Trophoblast cell (in vitro differentiated cells and primary cell): ENCODE measurements around the gene PDGFRB.

Source experiments
- DNase-seq, 2 donors: peaks; one replicate each; pipeline ENCODE4 v3.0.0-alpha.2; 2016
- H2AFZ ChIP-seq: 2 replicates; pipeline ENCODE4 v1.6.1; 2013; ENCODE audit warnings: low read length, moderate library complexity, mild to moderate bottlenecking; ENCODE audit not compliant: insufficient read depth, poor library complexity
- H2AK5ac ChIP-seq: 2 replicates; pipeline ENCODE4 v1.6.1; 2013; ENCODE audit warnings: mild to moderate bottlenecking, low read length
- H2BK120ac ChIP-seq: 2 replicates; pipeline ENCODE4 v1.6.1; 2013; ENCODE audit warnings: low read length, mild to moderate bottlenecking, moderate library complexity; ENCODE audit not compliant: insufficient read depth, poor library complexity
- H2BK12ac ChIP-seq: 2 replicates; pipeline ENCODE4 v1.6.1; 2013; ENCODE audit warnings: mild to moderate bottlenecking, low read length, moderate library complexity
- H2BK5ac ChIP-seq: 2 replicates; pipeline ENCODE4 v1.6.1; 2013; ENCODE audit warnings: low read length, low read depth, moderate library complexity, mild to moderate bottlenecking; ENCODE audit not compliant: poor library complexity
- H3K14ac ChIP-seq: 2 replicates; pipeline ENCODE4 v1.6.1; 2013; ENCODE audit warnings: mild to moderate bottlenecking, low read length
- H3K18ac ChIP-seq: 2 replicates; pipeline ENCODE4 v1.6.1; 2013; ENCODE audit warnings: mild to moderate bottlenecking, low read length
- H3K23ac ChIP-seq: 2 replicates; pipeline ENCODE4 v1.6.1; 2013; ENCODE audit warnings: low read length
- H3K27ac ChIP-seq: 2 replicates; pipeline ENCODE4 v1.5.1; 2013; ENCODE audit warnings: low read depth, mild to moderate bottlenecking, inconsistent platforms, low read length, moderate library complexity
- H3K27me3 ChIP-seq: 2 replicates; pipeline ENCODE4 v1.6.1; 2013; ENCODE audit warnings: inconsistent platforms, mild to moderate bottlenecking, low read length, moderate library complexity; ENCODE audit not compliant: insufficient read depth
- H3K36me3 ChIP-seq, 2 experiments: 1 replicate in 1 of 2; 2 replicates in 1 of 2; pipeline ENCODE4 v1.6.1; 2013; ENCODE audit warnings: low read length in 2 of 2, mild to moderate bottlenecking in 2 of 2, moderate library complexity in 1 of 2; ENCODE audit not compliant: insufficient read depth in 2 of 2, control insufficient read depth in 1 of 2
- H3K4ac ChIP-seq: 2 replicates; pipeline ENCODE4 v1.6.1; 2013; ENCODE audit warnings: low read depth, mild to moderate bottlenecking, low read length, moderate library complexity
- H3K4me1 ChIP-seq, 2 experiments: 1 replicate in 1 of 2; 2 replicates in 1 of 2; pipeline ENCODE4 v1.6.1; 2013; ENCODE audit warnings: low read length in 2 of 2, mild to moderate bottlenecking in 2 of 2, moderate library complexity in 1 of 2; ENCODE audit not compliant: insufficient read depth in 2 of 2, control insufficient read depth in 1 of 2
- H3K4me2 ChIP-seq: 2 replicates; pipeline ENCODE4 v1.6.1; 2013; ENCODE audit warnings: inconsistent platforms, mild to moderate bottlenecking, low read length, moderate library complexity
- H3K4me3 ChIP-seq: 2 replicates; pipeline ENCODE4 v1.5.1; 2013; ENCODE audit warnings: mild to moderate bottlenecking, low read depth, low read length, inconsistent platforms
- H3K79me1 ChIP-seq: one replicate; pipeline ENCODE4 v1.6.1; 2013; ENCODE audit warnings: low read length
- H3K79me2 ChIP-seq: 2 replicates; pipeline ENCODE4 v1.6.1; 2013; ENCODE audit warnings: low read length, mild to moderate bottlenecking; ENCODE audit not compliant: control insufficient read depth, insufficient read depth, poor library complexity
- H3K9ac ChIP-seq: 2 replicates; pipeline ENCODE4 v1.6.1; 2013; ENCODE audit warnings: mild to moderate bottlenecking, low read length
- H3K9me3 ChIP-seq: 2 replicates; pipeline ENCODE4 v1.6.1; 2013; ENCODE audit warnings: low read depth, mild to moderate bottlenecking, control low read depth, inconsistent platforms, low read length; ENCODE audit not compliant: insufficient read depth
- H4K12ac ChIP-seq: 2 replicates; pipeline ENCODE4 v1.6.1; 2013; ENCODE audit warnings: low read depth, mild to moderate bottlenecking, low read length, moderate library complexity
- H4K8ac ChIP-seq: 2 replicates; pipeline ENCODE4 v1.6.1; 2013; ENCODE audit warnings: low read depth, mild to moderate bottlenecking, low read length, moderate library complexity
- H4K91ac ChIP-seq: one replicate; pipeline ENCODE4 v1.6.1; 2013; ENCODE audit warnings: low read depth, mild to moderate bottlenecking, low read length, moderate library complexity
- WGBS: extraction: QIAGEN DNeasy Blood & Tissue Kit; methylation state at CpG from one replicate; pipeline ENCODE4 v1.1.7; 2013; ENCODE audit warnings: missing lambda C conversion rate; ENCODE audit not compliant: insufficient read length, insufficient coverage; ENCODE audit errors: extremely low coverage; 5-methylcytosine and 5-hydroxymethylcytosine counted together

PDGFRB gene

DNA sequence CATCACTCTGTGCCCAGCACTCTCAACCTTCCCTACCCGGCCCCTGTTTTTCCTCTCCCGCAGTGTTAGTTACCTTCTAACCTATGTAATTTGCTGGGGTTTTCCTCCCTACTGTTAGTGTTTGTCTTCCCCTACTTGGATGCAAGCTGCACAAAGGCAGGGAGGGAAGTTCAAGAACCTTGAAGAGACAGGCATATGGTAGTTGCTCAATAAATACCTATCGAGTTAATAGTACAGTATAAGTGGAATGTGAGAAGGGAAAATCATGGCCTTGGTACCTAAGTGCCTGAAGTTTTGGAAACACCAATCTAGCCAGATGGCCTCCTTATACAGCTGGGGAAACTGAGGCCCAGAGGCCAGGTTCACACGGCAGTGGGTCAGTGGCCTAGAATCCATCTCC is 24.2 kb downstream of the PDGFRB start:
- H3K27me3 ChIP-seq = no peaks in the 10 kb centered on the region
- H3K4ac ChIP-seq = no peak overlapping the region
- no peak overlapping the region for H3K23ac ChIP-seq
- H2BK120ac ChIP-seq = no peak overlapping the region
- no peak overlapping the region for H3K14ac ChIP-seq
- H3K79me2 ChIP-seq = peaks cover 2% of the 10 kb centered on the region
- no peak overlapping the region for H3K4me2 ChIP-seq
- H3K27ac ChIP-seq = no peak overlapping the region
- peaks cover 15% of the 10 kb centered on the region for H3K79me1 ChIP-seq
- H3K9me3 ChIP-seq = peaks cover 2% of the 10 kb centered on the region
- no CpG with 5 or more reads among the region's 4 CpGs for WGBS
- H3K4me1 ChIP-seq = peaks cover 5 to 7% of the 10 kb centered on the region in 2 experiments
- H3K4me3 ChIP-seq = no peak overlapping the region
- H4K8ac ChIP-seq = no peak overlapping the region
- H2BK12ac ChIP-seq = peak overlapping the region; percentile 7
- H2AK5ac ChIP-seq = no peak overlapping the region
- H3K36me3 ChIP-seq = peaks cover 67 to 74% of the 10 kb centered on the region in 2 experiments
- no peak overlapping the region for H3K18ac ChIP-seq
- H2AFZ ChIP-seq = no peak overlapping the region
- no peak overlapping the region for H2BK5ac ChIP-seq
- H4K91ac ChIP-seq = peak overlapping the region; percentile 12
- no peak overlapping the region for H3K9ac ChIP-seq
- DNase-seq = peak in 1 of 2 donors; percentile 36
- H4K12ac ChIP-seq = no peak overlapping the region

GRCh38 chr5:150130493-150130922 is 25.1 kb downstream of the PDGFRB start:
- H3K36me3 ChIP-seq = peaks cover 66 to 78% of the 10 kb centered on the region in 2 experiments
- peak overlapping the region; percentile 13 for H4K91ac ChIP-seq
- H3K4me3 ChIP-seq = no peak overlapping the region
- peak overlapping the region; percentile 1 for H3K18ac ChIP-seq
- H3K14ac ChIP-seq = no peak overlapping the region
- H4K8ac ChIP-seq = no peak overlapping the region
- no peak overlapping the region for H4K12ac ChIP-seq
- peaks cover 2% of the 10 kb centered on the region for H3K79me2 ChIP-seq
- no peaks in the 10 kb centered on the region for H3K27me3 ChIP-seq
- whole genome bisulfite sequencing = no CpG with 5 or more reads among the region's 8 CpGs
- H2AK5ac ChIP-seq = no peak overlapping the region
- H3K23ac ChIP-seq = no peak overlapping the region
- peak overlapping the region; percentile 11 for H3K4ac ChIP-seq
- H2BK12ac ChIP-seq = no peak overlapping the region
- H2BK5ac ChIP-seq = peak overlapping the region; percentile 5
- no peak overlapping the region for H3K4me2 ChIP-seq
- no peak overlapping the region for H3K9ac ChIP-seq
- peaks cover 9% of the 10 kb centered on the region for H3K79me1 ChIP-seq
- no peak overlapping the region for H2BK120ac ChIP-seq
- no peak for DNase-seq
- no peak overlapping the region for H2AFZ ChIP-seq
- H3K27ac ChIP-seq = no peak overlapping the region
- H3K9me3 ChIP-seq = peaks cover 5% of the 10 kb centered on the region
- H3K4me1 ChIP-seq = peaks cover 0 to 4% of the 10 kb centered on the region in 2 experiments

- Histone ChIP-seq H3K23ac (no peak overlapping the region), H3K27me3 (no peaks in the 10 kb centered on the region), H4K8ac (peak overlapping the region; percentile 5), H3K18ac (peak overlapping the region; percentile 44), H2AFZ (no peak overlapping the region), H3K36me3 (peaks cover 67 to 78% of the 10 kb centered on the region in 2 experiments), H3K9ac (no peak overlapping the region), H3K79me1 (peaks cover 9% of the 10 kb centered on the region), H4K12ac (no peak overlapping the region), H4K91ac (peak overlapping the region; percentile 13), H2AK5ac (peak overlapping the region; percentile 67), H3K27ac (no peak overlapping the region), H3K79me2 (peaks cover 2% of the 10 kb centered on the region), H3K4ac (no peak overlapping the region), H3K4me3 (peak overlapping the region; percentile 33), H2BK12ac (no peak overlapping the region), H3K4me1 (peaks cover 0 to 4% of the 10 kb centered on the region in 2 experiments), H3K9me3 (peaks cover 5% of the 10 kb centered on the region), H3K14ac (no peak overlapping the region), H2BK120ac (no peak overlapping the region), H3K4me2 (no peak overlapping the region), H2BK5ac (no peak overlapping the region)
- no CpG with 5 or more reads among the region's 25 CpGs for WGBS
- peak; percentile 59 to 85 for DNase-seq
Measured at GRCh38 chr5:150129813-150130492, 25.7 kb downstream of the PDGFRB start.

DNA sequence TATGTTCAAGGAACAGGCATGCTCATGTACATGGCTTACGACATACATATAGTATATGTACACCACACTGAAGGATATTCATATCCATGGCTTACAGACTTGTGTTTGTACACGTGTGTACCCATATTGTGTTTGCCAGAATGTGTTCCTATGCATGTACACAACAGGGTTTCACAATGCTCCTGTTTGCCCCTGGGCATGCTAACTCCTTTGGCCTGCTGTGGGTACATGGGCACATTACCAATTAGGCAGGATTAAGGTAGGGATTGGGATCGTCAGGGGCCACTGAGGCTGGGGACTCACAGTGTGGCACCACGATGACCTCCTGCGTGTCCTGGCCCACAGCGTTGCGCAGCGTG is 26.2 kb downstream of the PDGFRB start:
- Histone ChIP-seq H4K8ac (peak overlapping the region; percentile 5), H3K4me2 (no peak overlapping the region), H4K12ac (no peak overlapping the region)

More for the DNA sequence above, 26.2 kb downstream of the PDGFRB start:
- H2AK5ac ChIP-seq = peak overlapping the region; percentile 67
- no peak overlapping the region for H2BK120ac ChIP-seq
- DNase-seq = peak in 1 of 2 donors; percentile 29
- peaks cover 9% of the 10 kb centered on the region for H3K79me1 ChIP-seq
- no peaks in the 10 kb centered on the region for H3K27me3 ChIP-seq
- H3K36me3 ChIP-seq = peaks cover 65 to 77% of the 10 kb centered on the region in 2 experiments
- no peak overlapping the region for H3K23ac ChIP-seq
- H2AFZ ChIP-seq = no peak overlapping the region
- H3K79me2 ChIP-seq = peaks cover 2% of the 10 kb centered on the region
- H3K9ac ChIP-seq = no peak overlapping the region
- peak overlapping the region; percentile 9 for H4K91ac ChIP-seq
- no peak overlapping the region for H3K14ac ChIP-seq
- peaks cover 0 to 4% of the 10 kb centered on the region in 2 experiments for H3K4me1 ChIP-seq
- H3K9me3 ChIP-seq = peaks cover 5% of the 10 kb centered on the region
- no peak overlapping the region for H2BK5ac ChIP-seq
- H3K27ac ChIP-seq = no peak overlapping the region
- peak overlapping the region; percentile 33 for H3K4me3 ChIP-seq
- no CpG with 5 or more reads among the region's 8 CpGs for WGBS
- H2BK12ac ChIP-seq = no peak overlapping the region
- H3K18ac ChIP-seq = peak overlapping the region; percentile 44
- no peak overlapping the region for H3K4ac ChIP-seq
